Mesenchymal stem cell (in vitro differentiated cells and primary cell): Measurements from ENCODE around the gene CACNA2D3.

Source experiments
- DNase-seq: peaks from one replicate; pipeline ENCODE4 v3.0.0-alpha.2; 2013
- H2AFZ ChIP-seq: one replicate; pipeline ENCODE4 v1.6.1; 2013; ENCODE audit warnings: low read depth, mild to moderate bottlenecking, control low read depth, inconsistent platforms, low read length, moderate library complexity
- H2AK5ac ChIP-seq: 2 replicates; pipeline ENCODE4 v1.6.1; 2013; ENCODE audit warnings: low read length, moderate library complexity, mild to moderate bottlenecking, inconsistent platforms; ENCODE audit not compliant: severe bottlenecking
- H2BK120ac ChIP-seq: one replicate; pipeline ENCODE4 v1.6.1; 2013; ENCODE audit warnings: low read depth, mild to moderate bottlenecking, inconsistent platforms, low read length, moderate library complexity
- H2BK12ac ChIP-seq, 2 experiments: one replicate each; pipeline ENCODE4 v1.6.1; 2013; ENCODE audit warnings: inconsistent platforms in 2 of 2, low read length in 2 of 2, mild to moderate bottlenecking in 2 of 2, moderate library complexity in 2 of 2, control low read depth in 1 of 2
- H2BK15ac ChIP-seq: one replicate; pipeline ENCODE4 v1.6.1; 2013; ENCODE audit warnings: mild to moderate bottlenecking, low read depth, inconsistent platforms; ENCODE audit not compliant: poor library complexity, severe bottlenecking
- H2BK5ac ChIP-seq: 2 replicates; pipeline ENCODE4 v1.6.1; 2013; ENCODE audit warnings: low read depth, mild to moderate bottlenecking, low read length, control low read depth, inconsistent platforms; ENCODE audit not compliant: poor library complexity, severe bottlenecking
- H3K14ac ChIP-seq, 2 experiments: one replicate each; pipeline ENCODE4 v1.6.1; 2013; ENCODE audit warnings: inconsistent platforms in 2 of 2, low read length in 2 of 2, control low read depth in 1 of 2, mild to moderate bottlenecking in 1 of 2, moderate library complexity in 1 of 2
- H3K18ac ChIP-seq, 2 experiments: one replicate each; pipeline ENCODE4 v1.6.1; 2013; ENCODE audit warnings: inconsistent platforms in 2 of 2, low read length in 2 of 2, control low read depth in 1 of 2, low read depth in 1 of 2, mild to moderate bottlenecking in 1 of 2
- H3K23ac ChIP-seq, 2 experiments: one replicate each; pipeline ENCODE4 v1.6.1; 2013; ENCODE audit warnings: inconsistent platforms in 2 of 2, low read length in 2 of 2, mild to moderate bottlenecking in 2 of 2, moderate library complexity in 2 of 2, control low read depth in 1 of 2
- H3K27ac ChIP-seq: 2 replicates; pipeline ENCODE4 v1.5.1; 2013; ENCODE audit warnings: mild to moderate bottlenecking, moderate library complexity, low read length, control low read depth, inconsistent platforms; ENCODE audit not compliant: poor library complexity, severe bottlenecking
- H3K27me3 ChIP-seq, 2 experiments: 2 replicates each; pipeline versions ENCODE4 v1.6.1 to v1.7.0; 2013; ENCODE audit warnings: low read length in 2 of 2, mild to moderate bottlenecking in 2 of 2, moderate library complexity in 2 of 2, control low read depth in 1 of 2, inconsistent platforms in 1 of 2; ENCODE audit not compliant: control insufficient read depth in 1 of 2, insufficient read depth in 1 of 2
- H3K36me3 ChIP-seq, 2 experiments: 2 replicates each; pipeline versions ENCODE4 v1.6.1 to v1.7.0; 2013; ENCODE audit warnings: low read length in 2 of 2, control low read depth in 1 of 2, inconsistent platforms in 1 of 2, low read depth in 1 of 2, mild to moderate bottlenecking in 1 of 2; ENCODE audit not compliant: insufficient read depth in 2 of 2, control insufficient read depth in 1 of 2
- H3K4ac ChIP-seq, 2 experiments: one replicate each; pipeline ENCODE4 v1.6.1; 2013; ENCODE audit warnings: inconsistent platforms in 2 of 2, low read length in 2 of 2, mild to moderate bottlenecking in 2 of 2, moderate library complexity in 2 of 2, control low read depth in 1 of 2, low read depth in 1 of 2
- H3K4me1 ChIP-seq: 2 replicates; pipeline ENCODE4 v1.6.1; 2013; ENCODE audit warnings: low read depth, low read length, control low read depth; ENCODE audit not compliant: control insufficient read depth, insufficient read depth
- H3K4me2 ChIP-seq: 2 replicates; pipeline ENCODE4 v1.6.1; 2013; ENCODE audit warnings: low read length, mild to moderate bottlenecking, inconsistent platforms; ENCODE audit not compliant: poor library complexity, severe bottlenecking
- H3K4me3 ChIP-seq, 2 experiments: 2 replicates each; pipeline versions ENCODE4 v1.5.1 to v1.7.0; 2013; ENCODE audit warnings: low read length in 2 of 2, mild to moderate bottlenecking in 2 of 2, control low read depth in 1 of 2, low read depth in 1 of 2; ENCODE audit not compliant: insufficient read depth in 1 of 2
- H3K79me1 ChIP-seq: replicated peaks from 2 replicates; pipeline ENCODE4 v1.6.1; 2013; ENCODE audit warnings: mild to moderate bottlenecking, control low read depth, low read length, inconsistent platforms; ENCODE audit not compliant: poor library complexity, severe bottlenecking
- H3K9ac ChIP-seq: 2 replicates; pipeline ENCODE4 v1.7.0; 2013; ENCODE audit warnings: mild to moderate bottlenecking, low read length, moderate library complexity
- H3K9me3 ChIP-seq: 2 replicates; pipeline ENCODE4 v1.7.0; 2013; ENCODE audit warnings: mild to moderate bottlenecking, low read length; ENCODE audit not compliant: control insufficient read depth
- H4K8ac ChIP-seq: one replicate; pipeline ENCODE4 v1.6.1; 2013; ENCODE audit warnings: inconsistent platforms, mild to moderate bottlenecking, low read length, moderate library complexity
- H4K91ac ChIP-seq: one replicate; pipeline ENCODE4 v1.6.1; 2013; ENCODE audit warnings: mild to moderate bottlenecking, low read length, inconsistent platforms
- WGBS: methylation state at CpG from one replicate; pipeline ENCODE4 v1.1.7; 2013; ENCODE audit warnings: mixed read lengths; 5-methylcytosine and 5-hydroxymethylcytosine counted together

CACNA2D3 gene

GRCh38 chr3:54563501-54564200, 441.3 kb downstream of the CACNA2D3 start:
- Histone ChIP-seq H3K23ac (no peak overlapping the region), H3K9ac (no peak overlapping the region), H4K91ac (no peak overlapping the region), H3K27ac (no peak overlapping the region), H2BK120ac (no peak overlapping the region), H3K4me1 (no peaks in the 10 kb centered on the region), H2AFZ (no peak overlapping the region), H3K27me3 (no peaks in the 10 kb centered on the region), H2BK15ac (no peak overlapping the region), H2AK5ac (no peak overlapping the region), H3K4me2 (no peak overlapping the region), H3K4me3 (no peak overlapping the region), H2BK12ac (no peak overlapping the region), H3K36me3 (no peaks in the 10 kb centered on the region), H2BK5ac (no peak overlapping the region), H3K18ac (no peak overlapping the region), H3K14ac (no peak overlapping the region), H3K4ac (no peak overlapping the region), H3K79me1 (no peaks in the 10 kb centered on the region), H4K8ac (no peak overlapping the region), H3K9me3 (no peaks in the 10 kb centered on the region)
- 83% methylated on average over 11 of the region's 12 CpGs for WGBS
- DNase-seq: no peak

- Histone ChIP-seq H3K79me1 (no peaks in the 10 kb centered on the region), H2AK5ac (no peak overlapping the region), H3K14ac (no peak overlapping the region), H3K4ac (no peak overlapping the region), H3K9me3 (no peaks in the 10 kb centered on the region), H2BK12ac (no peak overlapping the region), H3K9ac (no peak overlapping the region), H4K91ac (no peak overlapping the region), H3K27ac (no peak overlapping the region), H2BK5ac (no peak overlapping the region), H3K4me2 (no peak overlapping the region), H3K18ac (no peak overlapping the region), H2BK15ac (no peak overlapping the region), H3K4me1 (no peaks in the 10 kb centered on the region), H2BK120ac (no peak overlapping the region), H4K8ac (no peak overlapping the region), H3K36me3 (no peaks in the 10 kb centered on the region), H2AFZ (no peak overlapping the region), H3K27me3 (no peaks in the 10 kb centered on the region), H3K4me3 (no peak overlapping the region), H3K23ac (no peak overlapping the region)
- no peak for DNase-seq
- WGBS: 71% methylated on average over 6 of the region's 6 CpGs
Observed at GRCh38 chr3:54564374-54564925, 442.1 kb downstream of the CACNA2D3 start.

GRCh38 chr3:54565956-54566355, 443.6 kb downstream of the CACNA2D3 start:
- H2BK12ac ChIP-seq: no peak overlapping the region
- no peak for DNase-seq
- no peak overlapping the region for H3K9ac ChIP-seq
- no peaks in the 10 kb centered on the region for H3K9me3 ChIP-seq
- H3K4me3 ChIP-seq: no peak overlapping the region
- H2AK5ac ChIP-seq: no peak overlapping the region
- no peak overlapping the region for H3K27ac ChIP-seq
- H3K18ac ChIP-seq: no peak overlapping the region
- H3K36me3 ChIP-seq: no peaks in the 10 kb centered on the region
- H3K79me1 ChIP-seq: no peaks in the 10 kb centered on the region
- H2BK15ac ChIP-seq: no peak overlapping the region
- H3K14ac ChIP-seq: no peak overlapping the region
- no peak overlapping the region for H3K4me2 ChIP-seq
- no peaks in the 10 kb centered on the region for H3K27me3 ChIP-seq
- H2BK5ac ChIP-seq: no peak overlapping the region
- H2AFZ ChIP-seq: no peak overlapping the region
- no peak overlapping the region for H4K91ac ChIP-seq
- H3K23ac ChIP-seq: no peak overlapping the region
- no peak overlapping the region for H2BK120ac ChIP-seq
- no peaks in the 10 kb centered on the region for H3K4me1 ChIP-seq
- H3K4ac ChIP-seq: no peak overlapping the region
- H4K8ac ChIP-seq: no peak overlapping the region

GRCh38 chr3:54567949-54568348, 445.6 kb downstream of the CACNA2D3 start:
- no peak for DNase-seq
- no peak overlapping the region for H3K23ac ChIP-seq
- H3K4me2 ChIP-seq: no peak overlapping the region
- H3K36me3 ChIP-seq: no peaks in the 10 kb centered on the region
- no peak overlapping the region for H3K18ac ChIP-seq
- H3K27ac ChIP-seq: no peak overlapping the region
- no peaks in the 10 kb centered on the region for H3K79me1 ChIP-seq
- no peak overlapping the region for H2BK15ac ChIP-seq
- H3K4me1 ChIP-seq: no peaks in the 10 kb centered on the region
- no peak overlapping the region for H2AFZ ChIP-seq
- H3K4ac ChIP-seq: no peak overlapping the region
- no peaks in the 10 kb centered on the region for H3K9me3 ChIP-seq
- no peak overlapping the region for H3K14ac ChIP-seq
- no peaks in the 10 kb centered on the region for H3K27me3 ChIP-seq
- 91% methylated on average over 3 of the region's 3 CpGs for WGBS
- no peak overlapping the region for H4K91ac ChIP-seq
- no peak overlapping the region for H2BK12ac ChIP-seq
- H2AK5ac ChIP-seq: no peak overlapping the region
- H3K9ac ChIP-seq: no peak overlapping the region
- H2BK120ac ChIP-seq: no peak overlapping the region
- H2BK5ac ChIP-seq: no peak overlapping the region
- H4K8ac ChIP-seq: no peak overlapping the region
- no peak overlapping the region for H3K4me3 ChIP-seq
